Cardiac fibroblast (primary cell): Measurements from ENCODE around the gene PRPF4.
"Not testable (repeated sequence)": the region's sequence is repeated elsewhere in the genome, so short reads cannot be mapped to it uniquely, and the experiment has no call there.

Source experiments
- DNase-seq, 2 donors: peaks; one replicate each; pipeline versions ENCODE4 v3.0.0 to v3.0.0-alpha.2; 2010; ENCODE audit warnings: low read depth in 2 of 2
- H3K4me3 ChIP-seq, 2 donors: replicated peaks in 1 of 2; 1 replicate in 1 of 2; 2 replicates in 1 of 2; pipeline ENCODE4 v1.5.1; 2011; ENCODE audit warnings: low read depth in 2 of 2, low read length in 2 of 2, mild to moderate bottlenecking in 2 of 2, moderate library complexity in 1 of 2
- TF ChIP-seq, protein P1 (sequence below): IDR thresholded peaks from one replicate; pipeline ENCODE4 v1.5.1; 2011; ENCODE audit warnings: low read depth, mild to moderate bottlenecking, low read length, inconsistent platforms

PRPF4 gene

DNA sequence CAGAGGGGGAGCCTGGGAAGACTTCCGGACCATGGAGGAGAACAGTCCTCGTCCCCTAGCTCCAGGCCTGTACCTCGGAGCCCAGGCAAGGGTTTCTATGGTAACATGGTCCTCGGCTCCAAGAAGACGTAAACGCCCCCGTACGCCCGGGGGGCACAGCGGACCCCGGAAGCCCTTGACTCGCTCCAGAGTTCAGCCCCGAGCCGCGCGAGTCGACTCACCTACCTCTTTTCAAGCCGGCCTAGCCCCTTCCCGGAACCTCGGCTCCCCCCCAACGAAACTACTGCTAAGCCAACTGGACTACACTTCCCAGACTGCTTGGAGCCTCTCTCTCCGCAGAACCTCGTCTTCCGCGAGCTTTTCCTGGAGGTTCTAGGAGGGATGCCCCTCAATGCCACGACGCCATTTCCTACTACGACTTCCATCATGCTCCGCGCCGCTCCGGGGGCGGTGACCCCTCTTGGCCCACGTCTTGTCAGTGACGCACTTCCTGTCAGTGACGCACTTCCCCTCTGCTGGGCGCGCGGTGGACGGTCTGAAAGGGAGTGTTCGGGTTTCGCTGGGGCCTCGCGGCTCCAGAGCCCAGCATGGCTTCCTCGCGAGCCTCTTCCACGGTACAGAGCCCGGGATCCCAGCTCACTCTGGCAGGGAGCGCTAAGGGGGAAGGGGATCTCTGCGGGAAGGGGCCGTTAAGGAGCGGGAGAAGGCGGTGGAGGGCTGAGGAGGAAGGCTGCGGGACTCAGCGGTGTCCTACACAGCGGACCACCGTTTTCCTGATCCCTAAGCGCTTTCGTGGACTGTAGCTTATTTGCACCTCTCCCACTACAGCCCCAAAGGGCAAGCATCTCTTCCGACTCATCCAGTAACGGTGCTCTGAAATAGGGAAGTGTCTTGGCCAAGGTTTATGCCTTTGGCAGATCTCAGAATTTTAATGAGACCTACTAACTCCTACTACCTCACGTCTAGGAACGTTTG, at the start of gene PRPF4, which contains the start of gene CDC26:
PRPF4 (plus strand) TSS at position 502 of the 975 bp plus-strand sequence; CDS start at position 588, 86 bp downstream.
CDC26 (minus strand) TSS at position 416 of the 975 bp plus-strand sequence. CDS start 3,065 bp downstream, outside the sequence.
- TF ChIP-seq, protein P1, sequence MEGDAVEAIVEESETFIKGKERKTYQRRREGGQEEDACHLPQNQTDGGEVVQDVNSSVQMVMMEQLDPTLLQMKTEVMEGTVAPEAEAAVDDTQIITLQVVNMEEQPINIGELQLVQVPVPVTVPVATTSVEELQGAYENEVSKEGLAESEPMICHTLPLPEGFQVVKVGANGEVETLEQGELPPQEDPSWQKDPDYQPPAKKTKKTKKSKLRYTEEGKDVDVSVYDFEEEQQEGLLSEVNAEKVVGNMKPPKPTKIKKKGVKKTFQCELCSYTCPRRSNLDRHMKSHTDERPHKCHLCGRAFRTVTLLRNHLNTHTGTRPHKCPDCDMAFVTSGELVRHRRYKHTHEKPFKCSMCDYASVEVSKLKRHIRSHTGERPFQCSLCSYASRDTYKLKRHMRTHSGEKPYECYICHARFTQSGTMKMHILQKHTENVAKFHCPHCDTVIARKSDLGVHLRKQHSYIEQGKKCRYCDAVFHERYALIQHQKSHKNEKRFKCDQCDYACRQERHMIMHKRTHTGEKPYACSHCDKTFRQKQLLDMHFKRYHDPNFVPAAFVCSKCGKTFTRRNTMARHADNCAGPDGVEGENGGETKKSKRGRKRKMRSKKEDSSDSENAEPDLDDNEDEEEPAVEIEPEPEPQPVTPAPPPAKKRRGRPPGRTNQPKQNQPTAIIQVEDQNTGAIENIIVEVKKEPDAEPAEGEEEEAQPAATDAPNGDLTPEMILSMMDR = no peak
- DNase-seq = peak; percentile 99
- H3K4me3 ChIP-seq = peak within 1 kb of the TSS; percentile 95 to 97

DNA sequence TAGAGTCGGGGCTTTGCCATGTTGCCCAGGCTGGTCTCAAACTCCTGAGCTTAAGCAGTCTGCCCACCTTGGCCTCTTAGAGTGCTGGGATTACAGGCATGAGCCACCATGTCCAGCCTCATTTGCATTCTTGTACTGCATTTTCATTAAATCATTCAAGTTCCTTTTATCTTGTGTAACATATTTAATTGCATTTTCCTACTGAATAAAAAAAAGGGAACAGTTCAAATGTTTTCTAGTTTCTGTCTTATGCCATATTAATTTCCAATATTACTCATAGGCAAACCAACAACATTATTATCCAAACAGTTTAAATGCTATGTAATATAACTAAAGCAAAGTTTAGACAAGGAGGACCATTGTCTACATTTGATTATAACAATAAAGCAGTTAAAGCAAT, 48.0 kb upstream of the PRPF4 start:
- no peak for DNase-seq
- no peak overlapping the region for H3K4me3 ChIP-seq
- TF ChIP-seq, protein P1 = no peak

DNA sequence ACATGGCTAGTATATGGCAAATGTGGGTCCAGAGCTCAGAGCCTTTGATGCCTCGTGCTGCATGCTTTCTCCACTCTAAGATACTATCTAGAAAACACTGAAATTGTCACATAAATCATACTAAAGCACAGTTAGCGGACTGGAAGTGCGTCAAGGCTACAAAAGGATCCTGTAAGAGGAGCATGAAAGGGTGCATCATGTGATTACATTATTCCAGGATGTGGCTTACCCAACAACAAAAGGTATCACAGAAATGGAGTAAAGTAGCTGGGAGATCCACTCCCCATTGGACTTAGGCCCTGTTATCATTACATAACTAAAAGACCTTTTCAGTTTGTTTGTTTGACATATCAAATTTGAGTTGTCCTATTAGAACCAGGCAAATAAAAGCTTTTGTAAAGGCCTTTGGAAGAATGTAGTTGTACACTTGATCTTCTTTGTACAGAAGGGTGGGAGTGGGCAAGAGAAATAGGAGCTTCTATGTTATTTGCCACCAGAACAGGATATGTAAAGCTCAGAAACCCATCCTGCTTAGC, 47.3 kb upstream of the PRPF4 start:
- TF ChIP-seq, protein P1 = no peak
- no peak for DNase-seq
- no peak overlapping the region for H3K4me3 ChIP-seq

DNA sequence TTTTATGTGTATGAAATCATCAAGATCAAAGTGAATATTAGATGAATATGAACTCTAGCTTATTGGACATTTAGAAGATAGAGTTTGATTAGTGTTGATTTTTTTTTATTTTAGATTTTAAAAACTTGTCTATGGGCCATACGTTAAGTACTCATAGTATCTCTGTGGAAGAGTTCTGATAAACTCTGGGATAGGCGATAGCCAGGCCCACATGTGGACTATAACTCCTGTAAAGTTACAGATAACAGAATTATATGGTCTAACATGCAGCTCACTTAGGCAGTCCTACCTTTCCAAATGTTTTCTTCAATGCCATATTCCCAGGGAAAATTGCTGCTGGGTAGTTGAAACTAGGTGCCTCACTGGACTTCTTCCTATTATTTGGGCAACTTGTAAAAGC, 43.8 kb upstream of the PRPF4 start:
- TF ChIP-seq, protein P1 = no peak
- H3K4me3 ChIP-seq = no peak overlapping the region
- no peak for DNase-seq

DNA sequence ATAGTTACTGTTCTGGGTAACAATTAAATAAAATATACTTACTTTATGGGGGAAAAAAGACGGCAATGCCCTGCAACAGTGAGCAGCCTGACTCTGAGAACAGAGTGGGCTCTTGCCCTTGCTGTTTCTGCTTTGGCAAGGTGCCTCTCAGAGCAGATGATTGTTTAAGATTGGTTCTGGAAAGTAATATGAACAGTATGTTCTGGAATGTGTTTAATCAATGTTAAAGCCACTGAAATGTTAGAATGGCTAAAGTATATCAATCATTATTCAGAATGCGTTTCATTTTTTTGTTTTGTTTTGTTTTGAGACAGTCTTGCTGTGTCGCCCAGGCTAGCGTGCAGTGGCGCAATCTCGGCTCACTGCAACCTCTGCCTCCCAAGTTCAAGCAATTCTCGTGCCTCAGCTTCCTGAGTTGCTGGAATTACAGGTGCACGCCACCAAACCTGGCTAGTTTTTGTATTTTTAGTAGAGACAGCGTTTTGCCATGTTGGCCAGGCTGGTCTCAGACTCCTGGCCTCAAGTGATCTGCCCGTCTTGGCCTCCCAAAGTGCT, 39.7 kb upstream of the PRPF4 start:
- not testable (repeated sequence) for H3K4me3 ChIP-seq, DNase-seq

DNA sequence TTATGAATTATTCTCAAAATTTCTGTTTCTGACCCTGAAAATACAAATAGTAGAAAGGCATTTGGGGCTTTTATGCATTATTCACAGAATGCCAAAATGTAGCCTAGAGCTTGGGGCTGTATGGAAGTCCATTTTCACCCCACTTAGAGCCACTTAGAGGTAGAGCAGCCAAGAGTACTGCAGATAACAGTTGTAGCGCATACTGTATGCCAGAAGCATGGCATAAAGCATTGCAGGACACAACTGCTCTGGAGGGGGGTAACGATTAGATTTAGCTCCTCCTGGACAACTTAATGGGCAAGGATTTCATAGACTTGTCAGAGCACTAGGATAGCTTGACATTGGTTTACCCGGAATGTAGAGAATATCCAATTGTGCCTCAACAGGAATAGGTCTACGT, 38.4 kb upstream of the PRPF4 start:
- H3K4me3 ChIP-seq = no peak overlapping the region

More for the DNA sequence above, 38.4 kb upstream of the PRPF4 start:
- no peak for DNase-seq
- TF ChIP-seq, protein P1 = no peak
